Smooth muscle cell of the coronary artery (primary cell): ENCODE measurements around the gene GJC3. TPM values are rescaled to one million over a fixed set of nuclear protein-coding genes. Genes with fewer than 3 reads are reported as not detected.

Experiments used
- total RNA-seq: library from RNA; depleted of rRNA; stranded (reverse); fragments of >200 nt; gene quantifications from 2 replicates; pipeline ENCODE4 v1.2.3, GENCODE V29; 2014; ENCODE audit warnings: low replicate concordance

Gene GJC3
- not detected in 2 replicates for total RNA-seq

DNA sequence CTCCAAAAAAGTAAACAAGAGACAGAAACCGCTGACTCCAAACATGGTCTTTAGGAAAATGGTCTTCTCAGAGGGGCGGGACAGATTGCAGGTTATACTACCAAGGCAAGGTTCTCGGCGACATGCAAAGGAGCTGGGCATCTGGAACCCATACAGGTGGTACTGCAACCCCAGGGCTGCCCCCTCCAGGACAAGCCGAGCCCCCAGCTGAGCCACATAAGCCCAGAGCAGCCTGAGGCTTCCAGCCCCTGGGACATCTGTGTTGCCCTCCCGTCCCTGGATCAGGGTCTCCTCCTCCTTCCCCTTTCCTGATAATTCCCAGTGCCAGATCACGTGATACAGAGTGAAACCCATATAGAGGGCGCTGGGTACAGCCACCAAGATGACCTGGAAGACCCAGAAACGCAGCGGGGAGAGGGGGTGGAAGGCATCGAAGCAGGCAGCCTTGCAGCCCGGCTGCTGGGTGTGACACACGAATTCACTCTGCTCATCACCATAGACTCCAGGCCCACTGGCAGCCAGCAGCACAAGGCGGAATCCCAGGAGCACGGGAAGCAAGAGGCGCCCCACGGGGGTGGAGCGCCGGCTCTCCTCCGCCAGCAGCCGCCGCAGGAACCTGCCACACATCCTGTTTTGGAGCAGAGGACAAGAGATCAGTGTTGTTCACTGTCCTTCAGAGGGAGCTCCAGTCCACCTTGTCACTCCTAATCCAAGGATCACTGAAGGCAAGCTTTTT is at the start of gene GJC3:
Gene GJC3, minus strand, starts transcription at position 627 of the 736 bp plus-strand sequence. Its CDS starts 0 bp downstream, at position 627.

GRCh38 chr7:99975782-99976521 is 46.5 kb upstream of the GJC3 start, which contains the start of gene AZGP1:
Gene AZGP1 (minus strand): TSS chr7:99976031. CDS start chr7:99976020, 11 bp downstream.

DNA sequence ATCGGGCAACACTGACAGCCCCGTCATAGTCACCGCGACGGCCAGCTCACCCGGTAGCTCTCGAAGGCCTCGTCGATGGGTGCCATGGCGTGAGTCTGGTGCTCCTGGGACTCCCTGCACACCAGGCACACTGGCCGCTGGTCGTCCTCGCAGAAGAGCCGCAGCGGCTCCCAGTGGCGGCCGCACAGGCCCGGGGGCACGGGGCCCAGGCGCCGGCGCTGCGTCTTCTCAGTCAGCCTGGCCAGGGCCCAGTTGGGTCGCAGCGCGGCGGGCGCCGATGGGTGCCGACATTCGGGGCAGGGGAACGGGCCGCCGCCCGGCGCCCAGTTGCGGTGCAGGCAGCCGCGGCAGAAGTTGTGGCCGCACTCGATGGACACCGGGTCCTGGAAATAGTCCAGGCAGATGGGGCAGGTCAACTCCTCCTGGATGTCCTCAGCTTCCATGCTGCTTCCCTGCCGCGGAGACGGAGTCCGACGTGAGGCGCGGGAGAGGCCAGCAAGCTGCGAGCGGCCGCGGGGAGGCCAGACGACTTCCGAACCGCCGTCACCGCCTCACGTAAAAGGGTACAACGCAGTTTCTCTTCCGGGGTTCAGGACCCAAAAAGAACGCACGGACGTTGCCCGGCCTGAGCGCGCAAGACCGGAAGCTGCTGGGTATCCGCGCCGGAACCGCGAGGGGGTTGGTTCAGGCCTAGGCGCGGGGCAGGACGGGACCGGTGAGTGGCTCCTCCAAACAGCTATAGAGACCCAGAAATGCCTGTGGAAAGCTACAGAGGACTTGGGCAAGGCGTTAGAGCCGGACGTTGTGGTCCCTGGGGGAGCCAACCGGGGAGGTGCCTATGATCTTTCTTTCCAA is 10.2 kb downstream of the GJC3 start, which contains the start of gene TRIM4:
Gene TRIM4, minus strand, starts transcription at position 572 of the 855 bp plus-strand sequence. Its CDS starts 129 bp downstream, at position 443.

GRCh38 chr7:99876933-99877332 is 52.5 kb downstream of the GJC3 start, which contains the start of gene OR2AE1:
Gene OR2AE1 (minus strand): TSS chr7:99877033. CDS start chr7:99877033, 0 bp downstream.

Other genes with a start within 250 kb of the GJC3 start
- not detected in 2 replicates for gene CYP3A5, start 249.6 kb downstream of the GJC3 start, total RNA-seq
- 0.23 TPM in 1 of 2 replicates, not detected in the other for gene CYP3A7, start 194.4 kb downstream of the GJC3 start, total RNA-seq
- gene CYP3A4, start 145.4 kb downstream of the GJC3 start, total RNA-seq: not detected in 2 replicates
- not detected in 2 replicates for gene CYP3A43, start 101.6 kb downstream of the GJC3 start, total RNA-seq
- gene OR2AE1, start 52.6 kb downstream of the GJC3 start, total RNA-seq: 0.12 TPM in 1 of 2 replicates, not detected in the other
- gene TRIM4, start 10.1 kb downstream of the GJC3 start, total RNA-seq: 21.2 and 32.1 TPM in 2 replicates
- 0.30 TPM in 1 of 2 replicates, not detected in the other for gene AZGP1, start 46.4 kb upstream of the GJC3 start, total RNA-seq
- 33.1 and 37.3 TPM in 2 replicates for gene ZKSCAN1, start 86.0 kb upstream of the GJC3 start, total RNA-seq
- 8.2 and 9.8 TPM in 2 replicates for gene ZSCAN21, start 120.2 kb upstream of the GJC3 start, total RNA-seq
- 11.8 and 19.1 TPM in 2 replicates for gene ZNF3, start 152.1 kb upstream of the GJC3 start, total RNA-seq
- 77.9 and 108 TPM in 2 replicates for gene COPS6, start 159.3 kb upstream of the GJC3 start, total RNA-seq
- 23.5 and 39.1 TPM in 2 replicates for gene MCM7, start 171.8 kb upstream of the GJC3 start, total RNA-seq
- gene AP4M1, start 172.0 kb upstream of the GJC3 start, total RNA-seq: 15.3 and 19.6 TPM in 2 replicates
- gene TAF6, start 189.7 kb upstream of the GJC3 start, total RNA-seq: 13.3 and 25.1 TPM in 2 replicates
- gene CNPY4, start 190.0 kb upstream of the GJC3 start, total RNA-seq: 34.4 and 67.6 TPM in 2 replicates
- gene MBLAC1, start 197.3 kb upstream of the GJC3 start, total RNA-seq: 1.4 and 2.2 TPM in 2 replicates
- 119 and 142 TPM in 2 replicates for gene LAMTOR4, start 219.3 kb upstream of the GJC3 start, total RNA-seq
- gene TRAPPC14, start 229.1 kb upstream of the GJC3 start, total RNA-seq: 3.0 and 4.4 TPM in 2 replicates
- gene GAL3ST4, start 239.0 kb upstream of the GJC3 start, total RNA-seq: 1.5 and 2.3 TPM in 2 replicates
- gene GPC2, start 247.8 kb upstream of the GJC3 start, total RNA-seq: 1.4 and 3.1 TPM in 2 replicates
- 0.30 and 1.4 TPM in 2 replicates for gene STAG3, start 248.3 kb upstream of the GJC3 start, total RNA-seq